ENCODE measurements around the gene USP7. TPM values are rescaled to one million over a fixed set of nuclear protein-coding genes. Genes with fewer than 3 reads are reported as not detected.

USP7 gene
- total and polyA plus RNA-seq, 2 experiments from 2014 or later, result 38.0 to 40.8 TPM

DNA sequence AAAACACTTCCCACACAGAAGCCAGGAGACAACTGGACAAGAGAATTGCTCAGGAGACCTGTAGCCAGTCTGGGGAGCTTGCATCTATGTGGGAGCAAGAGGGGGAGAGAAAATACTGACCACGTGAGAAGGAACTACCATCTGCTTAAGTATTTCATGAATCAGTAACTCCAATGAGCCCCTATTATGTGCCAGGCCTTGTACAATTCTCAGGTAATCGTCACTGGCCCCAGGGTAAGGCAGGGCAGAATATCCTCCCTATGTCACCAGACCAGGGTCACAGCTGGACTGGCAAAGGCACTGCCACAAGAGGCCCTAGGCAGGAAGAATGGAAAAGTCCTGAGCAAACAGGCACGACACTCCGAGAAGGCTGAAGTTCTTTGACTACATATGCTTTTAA, 25.9 kb downstream of the USP7 start:
- Histone ChIP-seq H3K79me2 (peaks cover 98% of the 10 kb centered on the region), H3K27ac (no peak overlapping the region), H3K9me3 (ENCODE audit: low read depth) (no peaks in the 10 kb centered on the region), H3K4me2 (no peak overlapping the region), H2AFZ (no peak overlapping the region), H3K4me3 (no peak overlapping the region), H3K27me3 (no peaks in the 10 kb centered on the region), H4K20me1 (ENCODE audit: insufficient read depth, poor library complexity, severe bottlenecking) (peaks cover 100% of the 10 kb centered on the region), H3K9me2 (replicated peaks; ENCODE audit: insufficient read depth) (no peaks in the 10 kb centered on the region), H3K36me3 (replicated peaks; ENCODE audit: insufficient read depth, low read depth) (no peaks in the 10 kb centered on the region), H3K4me1 (ENCODE audit: insufficient read depth) (no peaks in the 10 kb centered on the region)
- TF ChIP-seq, protein P1, sequence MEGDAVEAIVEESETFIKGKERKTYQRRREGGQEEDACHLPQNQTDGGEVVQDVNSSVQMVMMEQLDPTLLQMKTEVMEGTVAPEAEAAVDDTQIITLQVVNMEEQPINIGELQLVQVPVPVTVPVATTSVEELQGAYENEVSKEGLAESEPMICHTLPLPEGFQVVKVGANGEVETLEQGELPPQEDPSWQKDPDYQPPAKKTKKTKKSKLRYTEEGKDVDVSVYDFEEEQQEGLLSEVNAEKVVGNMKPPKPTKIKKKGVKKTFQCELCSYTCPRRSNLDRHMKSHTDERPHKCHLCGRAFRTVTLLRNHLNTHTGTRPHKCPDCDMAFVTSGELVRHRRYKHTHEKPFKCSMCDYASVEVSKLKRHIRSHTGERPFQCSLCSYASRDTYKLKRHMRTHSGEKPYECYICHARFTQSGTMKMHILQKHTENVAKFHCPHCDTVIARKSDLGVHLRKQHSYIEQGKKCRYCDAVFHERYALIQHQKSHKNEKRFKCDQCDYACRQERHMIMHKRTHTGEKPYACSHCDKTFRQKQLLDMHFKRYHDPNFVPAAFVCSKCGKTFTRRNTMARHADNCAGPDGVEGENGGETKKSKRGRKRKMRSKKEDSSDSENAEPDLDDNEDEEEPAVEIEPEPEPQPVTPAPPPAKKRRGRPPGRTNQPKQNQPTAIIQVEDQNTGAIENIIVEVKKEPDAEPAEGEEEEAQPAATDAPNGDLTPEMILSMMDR (IDR thresholded peaks at IDR 0.05; ENCODE audit: poor library complexity), result no peak
- TF ChIP-seq EZH2 (IDR thresholded peaks at IDR 0.05; ENCODE audit: borderline replicate concordance) (no peak), EZH2phosphoT487 (IDR thresholded peaks at IDR 0.05; ENCODE audit: low read depth, severe bottlenecking, unreplicated experiment) (no peak)
- no peak for DNase-seq (ENCODE audit: low spot score)
- 81% methylated on average over 4 of the region's 4 CpGs for WGBS (ENCODE audit: low lambda C conversion rate, missing lambda C conversion rate)

DNA sequence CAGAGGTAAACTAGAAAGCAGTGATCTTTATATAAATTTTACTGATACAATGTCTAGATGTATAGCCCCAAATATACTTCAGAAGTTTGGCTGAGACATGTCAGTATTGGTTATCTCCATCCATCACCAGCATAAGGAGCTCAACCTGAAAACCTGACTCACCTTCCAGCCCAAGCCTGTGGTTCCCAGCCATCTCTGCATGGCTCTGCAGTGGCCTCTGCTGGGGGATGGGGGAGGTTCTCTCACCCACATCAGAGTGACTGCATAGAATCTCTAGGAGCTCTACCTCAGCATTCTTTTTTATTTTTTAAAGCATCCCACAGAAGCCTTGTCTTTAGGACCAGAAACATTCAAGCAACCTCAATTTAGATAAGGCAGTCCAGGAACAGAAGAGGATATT, 27.3 kb downstream of the USP7 start:
- Histone ChIP-seq H3K36me3 (replicated peaks; ENCODE audit: insufficient read depth, low read depth) (no peaks in the 10 kb centered on the region), H3K4me3 (no peak overlapping the region), H3K4me1 (ENCODE audit: insufficient read depth) (no peaks in the 10 kb centered on the region), H3K9me3 (ENCODE audit: low read depth) (no peaks in the 10 kb centered on the region), H3K79me2 (peaks cover 100% of the 10 kb centered on the region), H3K4me2 (no peak overlapping the region), H3K9me2 (replicated peaks; ENCODE audit: insufficient read depth) (no peaks in the 10 kb centered on the region), H3K27ac (no peak overlapping the region), H4K20me1 (ENCODE audit: insufficient read depth, poor library complexity, severe bottlenecking) (peaks cover 100% of the 10 kb centered on the region), H2AFZ (no peak overlapping the region), H3K27me3 (no peaks in the 10 kb centered on the region)
- DNase-seq (ENCODE audit: low spot score), result peak; percentile 71
- TF ChIP-seq EZH2 (IDR thresholded peaks at IDR 0.05; ENCODE audit: borderline replicate concordance), result no peak
- TF ChIP-seq, protein P1 (IDR thresholded peaks at IDR 0.05; ENCODE audit: poor library complexity), result peak; percentile 53

DNA sequence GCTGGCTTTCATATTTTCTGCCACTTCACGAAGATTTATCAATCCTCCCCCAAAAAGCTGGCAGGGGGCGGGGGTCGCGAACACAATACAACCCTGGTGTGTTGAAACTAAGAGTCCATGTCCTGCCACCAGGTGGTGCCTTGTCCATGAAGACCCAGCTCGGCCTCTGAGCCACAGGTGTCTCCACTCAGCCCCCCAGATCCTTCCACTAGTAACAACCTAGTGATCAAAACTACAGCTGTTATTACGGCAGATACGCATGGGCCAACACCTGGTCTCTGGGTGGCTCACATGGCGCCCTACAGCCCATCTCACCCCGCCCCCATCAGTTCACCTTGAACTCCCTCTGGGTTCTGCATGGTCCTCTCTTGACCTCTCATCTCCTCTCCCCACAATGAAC, 27.7 kb downstream of the USP7 start:
- H3K4me1 ChIP-seq (ENCODE audit: insufficient read depth), result no peaks in the 10 kb centered on the region
- peaks cover 100% of the 10 kb centered on the region for H4K20me1 ChIP-seq (ENCODE audit: insufficient read depth, poor library complexity, severe bottlenecking)
- DNase-seq (ENCODE audit: low spot score), result no peak
- no peaks in the 10 kb centered on the region for H3K36me3 ChIP-seq (replicated peaks; ENCODE audit: insufficient read depth, low read depth)
- H3K9me3 ChIP-seq (ENCODE audit: low read depth), result no peaks in the 10 kb centered on the region
- no peak overlapping the region for H3K4me3 ChIP-seq
- H2AFZ ChIP-seq, result no peak overlapping the region
- H3K4me2 ChIP-seq, result no peak overlapping the region
- H3K79me2 ChIP-seq, result peaks cover 100% of the 10 kb centered on the region
- no peaks in the 10 kb centered on the region for H3K27me3 ChIP-seq
- H3K9me2 ChIP-seq (replicated peaks; ENCODE audit: insufficient read depth), result no peaks in the 10 kb centered on the region
- TF ChIP-seq, protein P1 (IDR thresholded peaks at IDR 0.05; ENCODE audit: poor library complexity), result no peak
- TF ChIP-seq EZH2 (IDR thresholded peaks at IDR 0.05; ENCODE audit: borderline replicate concordance), result no peak
- TF ChIP-seq EZH2phosphoT487 (IDR thresholded peaks at IDR 0.05; ENCODE audit: low read depth, severe bottlenecking, unreplicated experiment), result no peak
- WGBS (ENCODE audit: low lambda C conversion rate, missing lambda C conversion rate), result 90% methylated on average over 9 of the region's 9 CpGs
- H3K27ac ChIP-seq, result no peak overlapping the region

DNA sequence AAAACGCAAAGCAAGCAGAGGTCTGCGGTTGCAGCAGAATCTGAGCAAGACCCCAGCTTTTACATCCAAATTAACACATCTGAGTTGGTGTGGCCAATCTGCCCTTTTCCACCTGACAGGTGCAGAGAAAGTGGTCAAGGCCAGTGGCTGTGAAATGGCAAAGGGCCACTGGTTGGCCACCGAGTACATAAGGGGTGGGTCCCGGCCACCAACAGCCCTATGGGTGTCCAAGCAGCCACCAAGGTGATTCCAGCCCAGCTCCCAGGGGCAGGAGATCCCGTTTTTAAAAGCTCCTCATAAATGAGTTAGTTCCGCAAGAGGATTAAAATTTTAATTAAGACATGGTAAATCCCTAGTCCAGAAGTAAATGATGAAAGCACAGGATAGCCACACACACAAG, 29.1 kb downstream of the USP7 start:
- Histone ChIP-seq H3K9me3 (ENCODE audit: low read depth) (no peaks in the 10 kb centered on the region), H3K4me3 (no peak overlapping the region), H3K36me3 (replicated peaks; ENCODE audit: insufficient read depth, low read depth) (no peaks in the 10 kb centered on the region), H3K79me2 (peaks cover 100% of the 10 kb centered on the region), H3K27me3 (no peaks in the 10 kb centered on the region), H3K9me2 (replicated peaks; ENCODE audit: insufficient read depth) (no peaks in the 10 kb centered on the region), H3K4me1 (ENCODE audit: insufficient read depth) (no peaks in the 10 kb centered on the region), H2AFZ (no peak overlapping the region), H4K20me1 (ENCODE audit: insufficient read depth, poor library complexity, severe bottlenecking) (peaks cover 100% of the 10 kb centered on the region), H3K27ac (no peak overlapping the region), H3K4me2 (no peak overlapping the region)
- no peak for DNase-seq (ENCODE audit: low spot score)
- no peak for TF ChIP-seq EZH2 (IDR thresholded peaks at IDR 0.05; ENCODE audit: borderline replicate concordance)
- TF ChIP-seq, protein P1 (IDR thresholded peaks at IDR 0.05; ENCODE audit: poor library complexity), result no peak
- TF ChIP-seq EZH2phosphoT487 (IDR thresholded peaks at IDR 0.05; ENCODE audit: low read depth, severe bottlenecking, unreplicated experiment), result no peak
- 83% methylated on average over 6 of the region's 6 CpGs for WGBS (ENCODE audit: low lambda C conversion rate, missing lambda C conversion rate)

Measured in hepatocyte (in vitro differentiated cells).